ENCODE measurements around the gene AP4B1. TPM values are rescaled to one million over a fixed set of nuclear protein-coding genes. Genes with fewer than 3 reads are reported as not detected.

Gene AP4B1
- total and polyA plus RNA-seq, 11 donors = 7.3 to 17.2 (median 10.5) TPM

GRCh38 chr1:113850127-113850796 lies 54.3 kb downstream of the AP4B1 start:
- TF ChIP-seq POLR2A (IDR thresholded peaks at IDR 0.05) = no peak
- TF ChIP-seq CTCF (IDR thresholded peaks at IDR 0.05) = no peak
- Histone ChIP-seq H3K27me3 (no peaks in the 10 kb centered on the region), H3K4me1 (no peaks in the 10 kb centered on the region), H3K27ac (no peak overlapping the region), H3K36me3 (peaks cover 0 to 4% (median 0%) of the 10 kb centered on the region in 9 donors), H3K9me3 (peaks cover 0 to 8% (median 0%) of the 10 kb centered on the region in 12 donors), H3K4me3 (no peak overlapping the region)
- 72 to 82% (median 77%) methylated on average over 3 of the region's 3 CpGs for WGBS, 4 donors
- no peak for DNase-seq
- ATAC-seq = no peak
- intact Hi-C loops (cut with DNase I) = no loop called here

DNA sequence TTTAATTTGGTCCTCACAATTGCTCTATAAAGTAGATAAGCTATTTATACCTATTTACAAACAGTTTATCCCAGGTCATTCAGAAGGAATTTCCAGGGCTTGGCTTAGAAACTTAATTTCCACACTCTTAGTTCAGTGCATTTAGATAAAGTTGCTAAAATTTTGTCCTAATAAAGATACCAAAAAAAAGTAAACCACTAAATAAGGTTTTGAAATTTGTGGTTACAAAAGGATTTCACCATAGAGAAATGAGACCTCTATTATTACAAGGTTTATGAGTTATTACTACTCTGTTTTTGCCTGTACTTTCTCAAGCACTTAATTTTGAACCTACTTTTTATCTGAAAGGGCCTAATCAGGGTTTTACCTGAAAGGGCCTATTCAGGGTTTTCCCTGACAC lies 55.5 kb downstream of the AP4B1 start:
- H3K4me1 ChIP-seq = no peaks in the 10 kb centered on the region
- no peaks in the 10 kb centered on the region for H3K36me3 ChIP-seq
- no peaks in the 10 kb centered on the region for H3K27me3 ChIP-seq
- DNase-seq = no peak
- peaks cover 0 to 8% (median 0%) of the 10 kb centered on the region in 12 donors for H3K9me3 ChIP-seq
- intact Hi-C loops (cut with DNase I) = no loop called here
- ATAC-seq = no peak
- TF ChIP-seq CTCF (IDR thresholded peaks at IDR 0.05) (no peak), POLR2A (IDR thresholded peaks at IDR 0.05) (no peak)
- H3K27ac ChIP-seq = no peak overlapping the region
- H3K4me3 ChIP-seq = no peak overlapping the region

GRCh38 chr1:113846391-113847035 lies 58.1 kb downstream of the AP4B1 start:
- Histone ChIP-seq H3K36me3 (no peaks in the 10 kb centered on the region), H3K9me3 (peaks cover 0 to 8% (median 0%) of the 10 kb centered on the region in 12 donors), H3K27me3 (no peaks in the 10 kb centered on the region), H3K4me3 (no peak overlapping the region), H3K4me1 (no peaks in the 10 kb centered on the region), H3K27ac (no peak overlapping the region)
- no peak for DNase-seq
- intact Hi-C loops (cut with DNase I) = no loop called here
- ATAC-seq = no peak
- TF ChIP-seq POLR2A (IDR thresholded peaks at IDR 0.05) (no peak), CTCF (IDR thresholded peaks at IDR 0.05) (no peak)
- 65 to 75% (median 68%) methylated on average over 2 of the region's 2 CpGs for WGBS, 4 donors

Other genes starting within 250 kb of the AP4B1 start
- 10 to 100 TPM in 8 of 9 donors, 1 to 10 TPM in 1; 5.5 to 19.7 (median 11.9) TPM for gene PHTF1, start 145.3 kb downstream of the AP4B1 start, total RNA-seq
- gene PHTF1, start 145.3 kb downstream of the AP4B1 start, polyA plus RNA-seq = 10 to 100 TPM in 1 of 2 donors, 1 to 10 TPM in 1; 3.2 to 13.6 TPM
- 10 to 100 TPM in 5 of 9 donors, 1 to 10 TPM in 4; 7.8 to 17.8 (median 10.6) TPM for gene RSBN1, start 92.3 kb downstream of the AP4B1 start, total RNA-seq
- gene RSBN1, start 92.3 kb downstream of the AP4B1 start, polyA plus RNA-seq = 1 to 10 TPM; 2.5 to 3.7 TPM
- 1 to 10 TPM in 2 of 9 donors, under 1 TPM in 7; 0.16 to 4.2 (median 0.60) TPM for gene PTPN22, start 33.1 kb downstream of the AP4B1 start, total RNA-seq
- gene PTPN22, start 33.1 kb downstream of the AP4B1 start, polyA plus RNA-seq = under 1 TPM; 0.21 to 0.23 TPM
- under 1 TPM in 4 of 9 donors, not detected in 5; 0.07 to 0.61 (median 0.38) TPM for gene BCL2L15, start 17.2 kb downstream of the AP4B1 start, total RNA-seq
- gene BCL2L15, start 17.2 kb downstream of the AP4B1 start, polyA plus RNA-seq = under 1 TPM; 0.01 to 0.08 TPM
- 1 to 10 TPM; 1.2 to 6.0 (median 2.2) TPM for gene DCLRE1B, start 527 bp upstream of the AP4B1 start, total RNA-seq
- gene DCLRE1B, start 527 bp upstream of the AP4B1 start, polyA plus RNA-seq = 1 to 10 TPM in 1 of 2 donors, under 1 TPM in 1; 0.38 to 2.8 TPM
- 100 to 1,000 TPM in 1 of 9 donors, 10 to 100 TPM in 8; 41.8 to 102 (median 62.7) TPM for gene HIPK1, start 24.5 kb upstream of the AP4B1 start, total RNA-seq
- 10 to 100 TPM in 1 of 2 donors, 1 to 10 TPM in 1; 7.0 to 24.9 TPM for gene HIPK1, start 24.5 kb upstream of the AP4B1 start, polyA plus RNA-seq
- gene OLFML3, start 74.7 kb upstream of the AP4B1 start, total RNA-seq = 10 to 100 TPM in 7 of 9 donors, 1 to 10 TPM in 2; 5.3 to 27.2 (median 13.5) TPM
- 1 to 10 TPM; 5.1 to 7.8 TPM for gene OLFML3, start 74.7 kb upstream of the AP4B1 start, polyA plus RNA-seq
- under 1 TPM in 3 of 9 donors, not detected in 6; 0.11 to 0.77 (median 0.20) TPM for gene SYT6, start 249.1 kb upstream of the AP4B1 start, total RNA-seq
- under 1 TPM in 1 of 2 donors, not detected in 1; 0.08 TPM for gene SYT6, start 249.1 kb upstream of the AP4B1 start, polyA plus RNA-seq

All from heart left ventricle (tissue), 16 donors.